C4-2B (cell line): ENCODE results near the gene RIMS1.

Source experiments
- ZFX ChIP-seq: fragments of 450-650 bp; IDR thresholded peaks from 2 replicates; pipeline ENCODE4 v1.6.1; 2017
- TF ChIP-seq, protein P1 (sequence below): fragments of 450-650 bp; conservative IDR thresholded peaks from 2 replicates; pipeline ENCODE4 v1.5.1; 2017; ENCODE audit warnings: mild to moderate bottlenecking

DNA sequence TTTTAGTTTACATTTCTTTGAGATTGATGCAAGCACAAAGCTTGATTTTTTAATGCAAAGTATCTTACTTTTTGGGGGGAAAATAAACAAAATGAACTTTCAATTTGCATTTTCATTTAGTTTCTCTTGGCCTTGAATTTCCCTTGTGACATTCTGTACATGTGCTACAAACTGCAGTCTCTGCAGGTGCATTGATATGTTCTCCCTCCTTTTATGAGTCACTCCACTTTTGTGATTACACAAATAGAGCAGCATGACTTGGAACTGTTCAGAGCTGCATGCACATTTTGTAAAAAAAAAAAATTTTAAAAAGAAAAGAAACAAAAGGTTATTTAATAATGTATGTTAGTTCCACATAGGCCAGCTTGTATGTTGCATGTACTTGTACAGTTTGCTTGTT lies 515.5 kb downstream of the RIMS1 start:
- TF ChIP-seq, protein P1, sequence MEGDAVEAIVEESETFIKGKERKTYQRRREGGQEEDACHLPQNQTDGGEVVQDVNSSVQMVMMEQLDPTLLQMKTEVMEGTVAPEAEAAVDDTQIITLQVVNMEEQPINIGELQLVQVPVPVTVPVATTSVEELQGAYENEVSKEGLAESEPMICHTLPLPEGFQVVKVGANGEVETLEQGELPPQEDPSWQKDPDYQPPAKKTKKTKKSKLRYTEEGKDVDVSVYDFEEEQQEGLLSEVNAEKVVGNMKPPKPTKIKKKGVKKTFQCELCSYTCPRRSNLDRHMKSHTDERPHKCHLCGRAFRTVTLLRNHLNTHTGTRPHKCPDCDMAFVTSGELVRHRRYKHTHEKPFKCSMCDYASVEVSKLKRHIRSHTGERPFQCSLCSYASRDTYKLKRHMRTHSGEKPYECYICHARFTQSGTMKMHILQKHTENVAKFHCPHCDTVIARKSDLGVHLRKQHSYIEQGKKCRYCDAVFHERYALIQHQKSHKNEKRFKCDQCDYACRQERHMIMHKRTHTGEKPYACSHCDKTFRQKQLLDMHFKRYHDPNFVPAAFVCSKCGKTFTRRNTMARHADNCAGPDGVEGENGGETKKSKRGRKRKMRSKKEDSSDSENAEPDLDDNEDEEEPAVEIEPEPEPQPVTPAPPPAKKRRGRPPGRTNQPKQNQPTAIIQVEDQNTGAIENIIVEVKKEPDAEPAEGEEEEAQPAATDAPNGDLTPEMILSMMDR = no peak
- no peak for TF ChIP-seq ZFX
